GM23338 (cell line): ENCODE data around the gene JMJD1C. TPM values are rescaled to one million over a fixed set of nuclear protein-coding genes. Genes with fewer than 3 reads are reported as not detected.

Experiments
- ATAC-seq: fragments of 200-7000 bp; cut with Tn5 transposase; 3 replicates; pipeline ENCODE4 v1.9.1; 2020
- DNase-seq: peaks from one replicate; pipeline ENCODE4 v3.0.0-alpha.2; 2015; ENCODE audit warnings: low spot score
- H2AFZ ChIP-seq: fragments of 200-600 bp; sonication (generic); 2 replicates; pipeline ENCODE4 v1.8.0; 2016; ENCODE audit warnings: antibody characterized with exemption, mild to moderate bottlenecking, moderate library complexity
- H3F3A ChIP-seq: fragments of 200-600 bp; sonication (generic); replicated peaks from 2 replicates; pipeline ENCODE4 v1.8.0; 2017; ENCODE audit warnings: antibody characterized with exemption, mixed run types, low read depth
- H3K27ac ChIP-seq: fragments of 200-600 bp; sonication (generic); 2 replicates; pipeline ENCODE4 v1.6.1; 2016; ENCODE audit warnings: low read depth
- H3K27me3 ChIP-seq: fragments of 200-600 bp; sonication (generic); 2 replicates; pipeline ENCODE4 v1.8.0; 2016; ENCODE audit warnings: mild to moderate bottlenecking, mixed run types, moderate library complexity; ENCODE audit not compliant: insufficient read depth
- H3K36me3 ChIP-seq: fragments of 200-600 bp; sonication (generic); 2 replicates; pipeline ENCODE4 v1.8.0; 2016; ENCODE audit warnings: mild to moderate bottlenecking; ENCODE audit not compliant: insufficient read depth
- H3K4me1 ChIP-seq: fragments of 200-600 bp; sonication (generic); 2 replicates; pipeline ENCODE4 v1.8.0; 2016; ENCODE audit warnings: mild to moderate bottlenecking, moderate library complexity; ENCODE audit not compliant: insufficient read depth
- H3K4me2 ChIP-seq: fragments of 200-600 bp; sonication (generic); 2 replicates; pipeline ENCODE4 v1.7.1; 2017; ENCODE audit warnings: mixed run types
- H3K4me3 ChIP-seq: fragments of 200-600 bp; sonication (generic); 2 replicates; pipeline ENCODE4 v1.6.1; 2016; ENCODE audit warnings: mixed run types
- H3K79me2 ChIP-seq: fragments of 200-600 bp; sonication (generic); replicated peaks from 2 replicates; pipeline ENCODE4 v1.8.0; 2017; ENCODE audit warnings: mild to moderate bottlenecking; ENCODE audit not compliant: insufficient read depth
- H3K9me2 ChIP-seq: fragments of 200-600 bp; sonication (generic); 2 replicates; pipeline ENCODE4 v1.8.0; 2017; ENCODE audit not compliant: insufficient read depth
- H4K20me1 ChIP-seq: fragments of 200-600 bp; sonication (generic); replicated peaks from 2 replicates; pipeline ENCODE4 v1.8.0; 2017; ENCODE audit warnings: mild to moderate bottlenecking; ENCODE audit not compliant: insufficient read depth
- H3K27ac Mint-ChIP-seq: 2 replicates; pipeline ENCODE4 v1.8.0; 2020; ENCODE audit warnings: inconsistent platforms, mild to moderate bottlenecking, moderate library complexity, mixed read lengths
- H3K27me3 Mint-ChIP-seq: 3 replicates; pipeline ENCODE4 v1.8.0; 2022; ENCODE audit warnings: low read depth, mild to moderate bottlenecking, moderate library complexity, mixed read lengths, inconsistent platforms; ENCODE audit not compliant: insufficient read depth, poor library complexity
- H3K36me3 Mint-ChIP-seq: 3 replicates; pipeline ENCODE4 v1.8.0; 2021; ENCODE audit warnings: low read depth, mild to moderate bottlenecking, inconsistent platforms, moderate library complexity, mixed read lengths
- H3K4me1 Mint-ChIP-seq: 3 replicates; pipeline ENCODE4 v1.8.0; 2020; ENCODE audit warnings: mild to moderate bottlenecking, inconsistent platforms, mixed read lengths
- H3K4me3 Mint-ChIP-seq: 3 replicates; pipeline ENCODE4 v1.8.0; 2021; ENCODE audit warnings: moderate library complexity, mild to moderate bottlenecking, inconsistent platforms, mixed read lengths
- H3K9me3 Mint-ChIP-seq: 3 replicates; pipeline ENCODE4 v1.8.0; 2020; ENCODE audit warnings: moderate library complexity, mild to moderate bottlenecking, inconsistent platforms, mixed read lengths
- CREB1 ChIP-seq: fragments of 250-450 bp; sonication (Bioruptor Pico); IDR thresholded peaks from 2 replicates; pipeline ENCODE4 v1.5.0; 2020; ENCODE audit warnings: low read depth, mild to moderate bottlenecking, moderate library complexity
- CTCF ChIP-seq, 2 experiments: fragments of 200-600 bp in 1 of 2; sonication (generic) in 1 of 2; conservative IDR thresholded peaks; 2 replicates each; pipeline versions ENCODE4 v1.5.1 to v1.6.1; 2016 to 2017; ENCODE audit warnings: antibody characterized with exemption in 2 of 2, low read depth in 2 of 2, mild to moderate bottlenecking in 2 of 2, moderate library complexity in 1 of 2
- ETS1 ChIP-seq: IDR thresholded peaks from 2 replicates; pipeline ENCODE4 v1.6.1; 2016; ENCODE audit warnings: antibody characterized with exemption
- EZH2 ChIP-seq: fragments of 200-600 bp; sonication (generic); IDR thresholded peaks from one replicate; pipeline ENCODE4 v1.8.0; 2017; ENCODE audit warnings: antibody characterized with exemption, mild to moderate bottlenecking, low read depth; ENCODE audit not compliant: unreplicated experiment
- EZH2phosphoT487 ChIP-seq: fragments of 200-600 bp; sonication (generic); IDR thresholded peaks from one replicate; pipeline ENCODE4 v1.8.1; 2018; ENCODE audit warnings: antibody characterized with exemption; ENCODE audit not compliant: unreplicated experiment
- JUNB ChIP-seq: IDR thresholded peaks from one replicate; pipeline ENCODE4 v1.6.1; 2016; ENCODE audit warnings: antibody characterized with exemption; ENCODE audit not compliant: unreplicated experiment
- NANOG ChIP-seq: IDR thresholded peaks from 2 replicates; pipeline ENCODE4 v1.6.1; 2016; ENCODE audit warnings: antibody characterized with exemption, borderline replicate concordance
- POLR2AphosphoS5 ChIP-seq: IDR thresholded peaks from 2 replicates; pipeline ENCODE4 v1.6.1; 2016; ENCODE audit warnings: antibody characterized with exemption, low read depth
- REST ChIP-seq: IDR thresholded peaks from one replicate; pipeline ENCODE4 v1.6.1; 2018; ENCODE audit warnings: antibody characterized with exemption; ENCODE audit not compliant: unreplicated experiment
- STAT1 ChIP-seq: IDR thresholded peaks from one replicate; pipeline ENCODE4 v1.6.1; 2016; ENCODE audit warnings: antibody characterized with exemption; ENCODE audit not compliant: unreplicated experiment
- ZNF114 ChIP-seq: fragments of 250-450 bp; sonication (Bioruptor Pico); IDR thresholded peaks from 2 replicates; pipeline ENCODE4 v1.5.0; 2020; ENCODE audit warnings: mild to moderate bottlenecking, moderate library complexity
- ZNF462 ChIP-seq: fragments of 250-450 bp; sonication (Bioruptor Pico); IDR thresholded peaks from 2 replicates; pipeline ENCODE4 v1.5.0; 2020; ENCODE audit warnings: mild to moderate bottlenecking, moderate library complexity
- polyA plus RNA-seq: library from polyadenylated mRNA; unstranded; fragments of >200 nt; fragmentation: Nextera tagmentation; extraction: Ambion mirVana; gene quantifications from 2 replicates; pipeline ENCODE4 v1.2.1, GENCODE V29; 2016
- total RNA-seq: library from RNA; depleted of rRNA; stranded (reverse); fragments of >200 nt; shearing (Covaris generic); gene quantifications from 2 replicates; pipeline ENCODE4 v1.2.3, GENCODE V29; 2014

The JMJD1C gene
- total and polyA plus RNA-seq, 2 experiments from 2014 or later, result 333 to 435 TPM

GRCh38 chr10:63416376-63416775 is 49.4 kb downstream of the JMJD1C start (continued):
- TF ChIP-seq ZNF462, result no peak
- no peak for TF ChIP-seq EZH2

GRCh38 chr10:63415640-63416244 is 50.0 kb downstream of the JMJD1C start:
- H3K36me3 ChIP-seq, result no peaks in the 10 kb centered on the region
- DNase-seq, result no peak
- no peak overlapping the region for H3K4me3 ChIP-seq
- Mint-ChIP-seq H3K9me3 (no peaks in the 10 kb centered on the region), H3K4me1 (peaks cover 16% of the 10 kb centered on the region), H3K4me3 (no peak overlapping the region), H3K27me3 (peaks cover 2% of the 10 kb centered on the region), H3K27ac (no peak overlapping the region), H3K36me3 (no peaks in the 10 kb centered on the region)
- peaks cover 10% of the 10 kb centered on the region for H4K20me1 ChIP-seq
- no peak for ATAC-seq
- H2AFZ ChIP-seq, result no peak overlapping the region
- peaks cover 94% of the 10 kb centered on the region for H3K79me2 ChIP-seq
- no peak overlapping the region for H3K27ac ChIP-seq
- H3K27me3 ChIP-seq, result no peaks in the 10 kb centered on the region
- no peaks in the 10 kb centered on the region for H3F3A ChIP-seq
- no peaks in the 10 kb centered on the region for H3K9me2 ChIP-seq
- peaks cover 23% of the 10 kb centered on the region for H3K4me1 ChIP-seq
- no peak overlapping the region for H3K4me2 ChIP-seq
- TF ChIP-seq JUNB (no peak), CREB1 (CRISPR knock-in tag) (no peak), STAT1 (no peak), REST (no peak), ZNF114 (CRISPR knock-in tag) (no peak), EZH2phosphoT487 (no peak), POLR2AphosphoS5 (no peak), ETS1 (no peak), CTCF (conservative IDR thresholded peaks at IDR 0.05; ENCODE audit: low read depth in 2 of 2) (no peak), NANOG (no peak)
